H9 (cell line): ENCODE measurements around the gene CEP112. TPM values are rescaled to one million over a fixed set of nuclear protein-coding genes. Genes with fewer than 3 reads are reported as not detected.

Source experiments
- DNase-seq: peaks from one replicate; pipeline ENCODE4 v3.0.0-alpha.2; 2017
- H2AFZ ChIP-seq: one replicate; pipeline ENCODE4 v1.6.1; 2013; ENCODE audit warnings: mild to moderate bottlenecking, low read length, control low read depth, moderate library complexity
- H2AK5ac ChIP-seq: 2 replicates; pipeline ENCODE4 v1.6.1; 2013; ENCODE audit warnings: low read length, control low read depth, mixed read lengths; ENCODE audit not compliant: insufficient read length
- H2BK120ac ChIP-seq: one replicate; pipeline ENCODE4 v1.6.1; 2013; ENCODE audit warnings: low read depth, mild to moderate bottlenecking, low read length, control low read depth, inconsistent platforms; ENCODE audit not compliant: poor library complexity, severe bottlenecking
- H2BK12ac ChIP-seq: 2 replicates; pipeline ENCODE4 v1.6.1; 2013; ENCODE audit warnings: low read length, control low read depth, mixed read lengths, low read depth; ENCODE audit not compliant: insufficient read length
- H2BK15ac ChIP-seq: 2 replicates; pipeline ENCODE4 v1.6.1; 2013; ENCODE audit warnings: low read depth, low read length, control low read depth
- H2BK20ac ChIP-seq: one replicate; pipeline ENCODE4 v1.6.1; 2013; ENCODE audit warnings: low read depth, mild to moderate bottlenecking, low read length, control low read depth, inconsistent platforms; ENCODE audit not compliant: poor library complexity, severe bottlenecking
- H2BK5ac ChIP-seq: 2 replicates; pipeline ENCODE4 v1.6.1; 2013; ENCODE audit warnings: low read length, control low read depth, mixed read lengths; ENCODE audit not compliant: insufficient read length
- H3K14ac ChIP-seq: 2 replicates; pipeline ENCODE4 v1.6.1; 2013; ENCODE audit warnings: low read length, control low read depth; ENCODE audit not compliant: insufficient read depth
- H3K18ac ChIP-seq: 2 replicates; pipeline ENCODE4 v1.6.1; 2013; ENCODE audit warnings: low read depth, mild to moderate bottlenecking, mixed read lengths, low read length, control low read depth; ENCODE audit not compliant: insufficient read length
- H3K23ac ChIP-seq: 2 replicates; pipeline ENCODE4 v1.6.1; 2013; ENCODE audit warnings: low read length, control low read depth, mixed read lengths, low read depth; ENCODE audit not compliant: insufficient read length
- H3K23me2 ChIP-seq: 2 replicates; pipeline ENCODE4 v1.6.1; 2013; ENCODE audit warnings: low read depth, mild to moderate bottlenecking, mixed read lengths, low read length, control low read depth; ENCODE audit not compliant: insufficient read length, poor library complexity, severe bottlenecking
- H3K27ac ChIP-seq: 2 replicates; pipeline ENCODE4 v1.5.1; 2013; ENCODE audit warnings: low read length, control low read depth, mixed read lengths, low read depth; ENCODE audit not compliant: insufficient read length
- H3K27me3 ChIP-seq: 2 replicates; pipeline ENCODE4 v1.6.1; 2013; ENCODE audit warnings: low read length, control low read depth, inconsistent platforms; ENCODE audit not compliant: insufficient read depth
- H3K4ac ChIP-seq: 2 replicates; pipeline ENCODE4 v1.6.1; 2013; ENCODE audit warnings: low read depth, mild to moderate bottlenecking, control low read depth, inconsistent platforms, low read length, moderate library complexity
- H3K4me1 ChIP-seq: 2 replicates; pipeline ENCODE4 v1.6.1; 2013; ENCODE audit warnings: low read length, control low read depth, inconsistent platforms; ENCODE audit not compliant: insufficient read depth
- H3K4me2 ChIP-seq: 2 replicates; pipeline ENCODE4 v1.6.1; 2013; ENCODE audit warnings: low read length, control low read depth, mixed read lengths; ENCODE audit not compliant: insufficient read length, insufficient read depth
- H3K56ac ChIP-seq: 2 replicates; pipeline ENCODE4 v1.6.1; 2013; ENCODE audit warnings: low read depth, mild to moderate bottlenecking, mixed read lengths, low read length, control low read depth; ENCODE audit not compliant: insufficient read length
- H3K79me1 ChIP-seq: 2 replicates; pipeline ENCODE4 v1.6.1; 2013; ENCODE audit warnings: low read depth, mild to moderate bottlenecking, moderate library complexity, low read length, control low read depth, inconsistent platforms; ENCODE audit not compliant: insufficient read depth, poor library complexity, severe bottlenecking
- H3K79me2 ChIP-seq: 2 replicates; pipeline ENCODE4 v1.6.1; 2013; ENCODE audit warnings: low read length, control low read depth, inconsistent platforms; ENCODE audit not compliant: insufficient read depth
- H3K9ac ChIP-seq: 2 replicates; pipeline ENCODE4 v1.6.1; 2013; ENCODE audit warnings: low read length, control low read depth, mixed read lengths; ENCODE audit not compliant: insufficient read length; ENCODE audit errors: extremely low read depth
- H3K9me3 ChIP-seq: one replicate; pipeline ENCODE4 v1.6.1; 2013; ENCODE audit warnings: low read depth, low read length, inconsistent platforms; ENCODE audit not compliant: control insufficient read depth
- H3T11ph ChIP-seq: one replicate; pipeline ENCODE4 v1.6.1; 2013; ENCODE audit warnings: mild to moderate bottlenecking, low read length, control low read depth, inconsistent platforms
- H4K20me1 ChIP-seq: one replicate; pipeline ENCODE4 v1.6.1; 2013; ENCODE audit not compliant: control insufficient read depth, insufficient read length, insufficient read depth
- H4K5ac ChIP-seq: 2 replicates; pipeline ENCODE4 v1.6.1; 2013; ENCODE audit warnings: low read depth, mild to moderate bottlenecking, mixed read lengths, low read length, control low read depth; ENCODE audit not compliant: insufficient read length
- H4K8ac ChIP-seq: replicated peaks from 2 replicates; pipeline ENCODE4 v1.6.1; 2013; ENCODE audit warnings: low read length, control low read depth, mixed read lengths, low read depth; ENCODE audit not compliant: insufficient read length
- H4K91ac ChIP-seq: 2 replicates; pipeline ENCODE4 v1.6.1; 2013; ENCODE audit warnings: low read depth, mild to moderate bottlenecking, moderate library complexity, mixed read lengths, low read length, control low read depth; ENCODE audit not compliant: insufficient read length
- H3K27ac Mint-ChIP-seq, 3 experiments: 2 replicates in 2 of 3; 3 replicates in 1 of 3; pipeline ENCODE4 v1.8.0; 2020 to 2021; ENCODE audit warnings: mixed read lengths in 3 of 3, mild to moderate bottlenecking in 1 of 3, moderate library complexity in 1 of 3
- H3K27me3 Mint-ChIP-seq: 2 replicates; pipeline ENCODE4 v1.8.0; 2021; ENCODE audit warnings: low read depth, mild to moderate bottlenecking, moderate library complexity, mixed read lengths
- H3K36me3 Mint-ChIP-seq, 3 experiments: 2 replicates in 2 of 3; 3 replicates in 1 of 3; pipeline ENCODE4 v1.8.0; 2020 to 2021; ENCODE audit warnings: low read depth in 3 of 3, mixed read lengths in 3 of 3; ENCODE audit not compliant: insufficient read depth in 1 of 3
- H3K4me1 Mint-ChIP-seq, 2 experiments: 2 replicates each; pipeline ENCODE4 v1.8.0; 2020; ENCODE audit warnings: mixed read lengths in 2 of 2
- H3K4me3 Mint-ChIP-seq, 2 experiments: 2 replicates in 1 of 2; 3 replicates in 1 of 2; pipeline ENCODE4 v1.8.0; 2020 to 2021; ENCODE audit warnings: mild to moderate bottlenecking in 2 of 2, mixed read lengths in 2 of 2, moderate library complexity in 1 of 2
- H3K9me3 Mint-ChIP-seq, 2 experiments: 2 replicates in 1 of 2; 3 replicates in 1 of 2; pipeline ENCODE4 v1.8.0; 2020; ENCODE audit warnings: mild to moderate bottlenecking in 2 of 2, mixed read lengths in 2 of 2, moderate library complexity in 1 of 2
- WGBS: extraction: QIAGEN DNeasy Blood & Tissue Kit; methylation state at CpG from one replicate; pipeline ENCODE4 v1.1.7; 2013; ENCODE audit warnings: missing lambda C conversion rate, low lambda C conversion rate, mixed read lengths; ENCODE audit not compliant: insufficient read length; ENCODE audit errors: extremely low coverage; 5-methylcytosine and 5-hydroxymethylcytosine counted together
- total RNA-seq: library from RNA; stranded (reverse); gene quantifications from 2 replicates; pipeline ENCODE4 v1.2.1, GENCODE V29; 2021
- TF ChIP-seq, protein P1 (sequence below): fragments of 200-600 bp; sonication (generic); conservative IDR thresholded peaks from 3 replicates; pipeline ENCODE4 v1.8.0; 2021; ENCODE audit warnings: antibody characterized with exemption, mild to moderate bottlenecking

The CEP112 gene
- total RNA-seq, 1 experiment from 2014 or later = 5.4 TPM

DNA sequence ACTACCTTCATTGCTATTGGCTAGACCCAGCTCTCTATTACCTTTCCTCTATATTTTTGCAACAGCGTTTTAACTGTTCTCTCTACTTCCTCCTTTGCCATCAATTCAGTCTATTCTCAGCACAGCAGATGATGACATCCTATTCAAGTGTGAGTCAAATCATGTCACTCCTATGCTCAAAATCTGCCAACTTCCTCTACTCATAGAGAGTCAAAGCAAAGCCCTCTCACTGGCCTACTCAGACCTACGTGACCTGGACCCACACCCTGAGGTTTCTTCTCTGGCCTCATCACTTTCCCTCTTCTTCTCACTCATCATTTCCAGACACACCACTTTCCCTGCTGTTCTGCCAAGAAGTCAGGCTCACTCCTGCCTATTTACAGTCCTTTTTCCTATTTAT is 341.4 kb downstream of the CEP112 start:
- Histone ChIP-seq H2AFZ (no peak overlapping the region), H3K9ac (no peak overlapping the region), H3K27ac (no peak overlapping the region), H3K4me1 (no peaks in the 10 kb centered on the region), H3K4ac (no peak overlapping the region), H4K8ac (no peak overlapping the region), H2BK20ac (no peak overlapping the region), H3K14ac (no peak overlapping the region), H4K5ac (no peak overlapping the region), H2BK120ac (no peak overlapping the region), H3K23ac (no peak overlapping the region), H2BK12ac (no peak overlapping the region), H3K79me1 (no peaks in the 10 kb centered on the region), H3K18ac (no peak overlapping the region), H2BK15ac (no peak overlapping the region), H2AK5ac (no peak overlapping the region), H3K79me2 (no peaks in the 10 kb centered on the region), H4K91ac (no peak overlapping the region), H3K27me3 (no peaks in the 10 kb centered on the region), H3K23me2 (no peaks in the 10 kb centered on the region), H2BK5ac (no peak overlapping the region), H3T11ph (no peak overlapping the region), H3K56ac (no peak overlapping the region), H3K4me2 (no peak overlapping the region), H4K20me1 (no peaks in the 10 kb centered on the region), H3K9me3 (no peaks in the 10 kb centered on the region)
- no peak overlapping the region for H3K27ac Mint-ChIP-seq
- TF ChIP-seq, protein P1, sequence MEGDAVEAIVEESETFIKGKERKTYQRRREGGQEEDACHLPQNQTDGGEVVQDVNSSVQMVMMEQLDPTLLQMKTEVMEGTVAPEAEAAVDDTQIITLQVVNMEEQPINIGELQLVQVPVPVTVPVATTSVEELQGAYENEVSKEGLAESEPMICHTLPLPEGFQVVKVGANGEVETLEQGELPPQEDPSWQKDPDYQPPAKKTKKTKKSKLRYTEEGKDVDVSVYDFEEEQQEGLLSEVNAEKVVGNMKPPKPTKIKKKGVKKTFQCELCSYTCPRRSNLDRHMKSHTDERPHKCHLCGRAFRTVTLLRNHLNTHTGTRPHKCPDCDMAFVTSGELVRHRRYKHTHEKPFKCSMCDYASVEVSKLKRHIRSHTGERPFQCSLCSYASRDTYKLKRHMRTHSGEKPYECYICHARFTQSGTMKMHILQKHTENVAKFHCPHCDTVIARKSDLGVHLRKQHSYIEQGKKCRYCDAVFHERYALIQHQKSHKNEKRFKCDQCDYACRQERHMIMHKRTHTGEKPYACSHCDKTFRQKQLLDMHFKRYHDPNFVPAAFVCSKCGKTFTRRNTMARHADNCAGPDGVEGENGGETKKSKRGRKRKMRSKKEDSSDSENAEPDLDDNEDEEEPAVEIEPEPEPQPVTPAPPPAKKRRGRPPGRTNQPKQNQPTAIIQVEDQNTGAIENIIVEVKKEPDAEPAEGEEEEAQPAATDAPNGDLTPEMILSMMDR = no peak
- H3K9me3 Mint-ChIP-seq = no peaks in the 10 kb centered on the region; a peak in 1 of 5 replicates
- no peaks in the 10 kb centered on the region; a peak in 2 of 7 replicates for H3K36me3 Mint-ChIP-seq
- no peak overlapping the region for H3K4me3 Mint-ChIP-seq
- no peak for DNase-seq
- no peaks in the 10 kb centered on the region; the same call in 1 of the 2 replicates for H3K27me3 Mint-ChIP-seq
- no CpG with 5 or more reads among the region's 2 CpGs for WGBS
- H3K4me1 Mint-ChIP-seq = peaks cover 4 to 7% of the 10 kb centered on the region in 2 experiments; a peak in 3 of 4 replicates
